Astrocyte of the spinal cord (primary cell): Measurements from ENCODE around the gene SLX9.

ENCODE experiments used
- DNase-seq: peaks from one replicate; pipeline ENCODE4 v3.0.0; 2011; ENCODE audit warnings: low read depth, low spot score
- H3K4me3 ChIP-seq: 2 replicates; pipeline ENCODE4 v1.5.1; 2011; ENCODE audit warnings: low read depth, mild to moderate bottlenecking, low read length, moderate library complexity
- CTCF ChIP-seq: IDR thresholded peaks from 2 replicates; pipeline ENCODE4 v1.5.1; 2012; ENCODE audit warnings: low read depth, mild to moderate bottlenecking, low read length, inconsistent platforms
- in situ Hi-C: cut with HindIII; loops from 2 replicates; pipeline ENCODE4 v1.10.0; 2017; ENCODE audit warnings: low sequenced_read_pairs

Gene SLX9

DNA sequence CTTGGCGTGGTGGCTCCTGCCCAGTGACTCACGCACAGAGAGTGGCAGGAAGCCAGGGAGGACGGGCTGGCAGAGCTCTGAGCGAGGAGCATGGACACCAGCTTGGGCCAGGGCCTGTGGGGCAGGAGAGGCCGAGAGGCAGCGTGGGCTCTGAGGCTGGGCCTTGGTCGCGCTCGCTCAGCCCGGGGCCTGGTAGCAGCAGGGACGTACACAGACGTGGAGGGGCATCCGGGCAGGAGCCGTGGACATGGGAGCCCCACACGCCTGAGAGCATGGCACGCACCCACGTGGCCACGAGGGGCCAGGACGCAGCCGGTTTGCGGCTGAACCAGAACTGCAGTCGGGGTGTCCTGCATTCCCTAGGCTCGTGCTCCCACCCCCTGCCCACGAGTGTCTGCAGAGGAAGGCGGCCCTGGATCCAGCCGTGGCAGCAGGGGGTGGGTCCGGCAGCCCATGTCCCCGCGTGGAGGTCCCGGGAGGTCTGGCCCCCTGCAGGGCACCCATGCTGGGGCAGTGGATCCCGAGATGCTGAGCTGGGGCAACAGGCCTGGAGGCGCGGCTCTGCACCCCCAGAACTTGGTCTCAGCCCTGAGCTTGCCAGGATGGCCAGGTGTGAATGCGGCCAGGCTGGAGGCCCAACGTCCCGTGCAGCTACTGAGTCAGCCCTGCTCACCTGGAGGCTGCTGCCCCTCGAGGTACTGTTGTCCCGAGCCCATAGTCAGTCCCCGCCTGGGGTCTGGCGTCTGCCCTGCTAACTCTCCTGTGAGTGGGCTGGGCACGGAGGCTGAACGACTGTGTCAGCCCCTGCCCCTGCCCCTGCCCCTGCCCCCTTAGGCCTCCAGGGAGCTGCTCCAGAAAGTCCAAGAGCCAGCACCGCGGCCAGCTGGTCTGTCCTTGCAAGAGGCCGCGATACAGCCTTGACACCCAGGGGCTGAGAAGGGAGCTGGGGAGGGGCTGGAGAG is 61.6 kb downstream of the SLX9 start:
- H3K4me3 ChIP-seq = no peak overlapping the region
- TF ChIP-seq CTCF = no peak
- in situ Hi-C loops = no loop called here
- DNase-seq = peak; percentile 68

DNA sequence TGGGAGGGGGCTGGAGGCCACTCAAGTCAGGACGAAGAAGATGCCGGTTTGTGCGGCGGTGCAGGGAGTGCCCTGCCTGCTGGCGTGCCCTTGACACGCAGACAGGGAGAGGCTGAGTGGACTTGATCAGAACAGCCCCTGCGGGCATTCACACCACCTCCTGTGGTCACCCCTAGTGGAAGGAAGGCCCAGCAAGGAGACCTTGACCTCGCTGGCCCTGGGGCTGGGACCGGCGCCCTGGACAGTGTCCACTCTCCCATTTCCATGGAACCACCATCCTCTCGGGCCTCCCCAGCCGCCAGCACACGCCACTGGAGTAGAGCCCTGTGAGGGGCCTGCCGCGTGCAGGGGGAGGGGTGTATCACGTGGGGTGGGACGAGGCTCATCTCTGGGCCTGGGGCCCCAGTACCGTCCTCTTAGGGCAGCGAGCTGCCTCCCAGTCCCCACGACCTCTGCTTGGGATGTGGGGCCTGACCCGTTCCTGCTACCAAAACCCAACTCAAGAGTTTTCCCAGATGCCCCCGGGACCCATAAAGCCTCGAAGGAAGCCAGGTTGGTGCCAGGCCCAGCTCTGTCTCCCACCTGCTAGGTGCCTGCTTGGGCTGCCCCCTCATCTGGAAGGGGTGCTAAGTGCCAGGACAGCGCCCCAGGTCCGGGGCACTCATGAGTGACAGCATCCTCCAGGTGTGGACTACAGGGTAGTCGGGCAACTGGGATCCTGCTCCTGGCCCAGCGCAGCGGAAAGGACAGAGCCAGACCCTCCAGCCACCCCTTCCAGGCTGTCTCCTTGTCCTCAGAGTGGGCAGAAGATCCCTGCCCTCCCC is 62.8 kb downstream of the SLX9 start:
- in situ Hi-C loops = no loop called here
- H3K4me3 ChIP-seq = no peak overlapping the region
- TF ChIP-seq CTCF = no peak
- DNase-seq = no peak

DNA sequence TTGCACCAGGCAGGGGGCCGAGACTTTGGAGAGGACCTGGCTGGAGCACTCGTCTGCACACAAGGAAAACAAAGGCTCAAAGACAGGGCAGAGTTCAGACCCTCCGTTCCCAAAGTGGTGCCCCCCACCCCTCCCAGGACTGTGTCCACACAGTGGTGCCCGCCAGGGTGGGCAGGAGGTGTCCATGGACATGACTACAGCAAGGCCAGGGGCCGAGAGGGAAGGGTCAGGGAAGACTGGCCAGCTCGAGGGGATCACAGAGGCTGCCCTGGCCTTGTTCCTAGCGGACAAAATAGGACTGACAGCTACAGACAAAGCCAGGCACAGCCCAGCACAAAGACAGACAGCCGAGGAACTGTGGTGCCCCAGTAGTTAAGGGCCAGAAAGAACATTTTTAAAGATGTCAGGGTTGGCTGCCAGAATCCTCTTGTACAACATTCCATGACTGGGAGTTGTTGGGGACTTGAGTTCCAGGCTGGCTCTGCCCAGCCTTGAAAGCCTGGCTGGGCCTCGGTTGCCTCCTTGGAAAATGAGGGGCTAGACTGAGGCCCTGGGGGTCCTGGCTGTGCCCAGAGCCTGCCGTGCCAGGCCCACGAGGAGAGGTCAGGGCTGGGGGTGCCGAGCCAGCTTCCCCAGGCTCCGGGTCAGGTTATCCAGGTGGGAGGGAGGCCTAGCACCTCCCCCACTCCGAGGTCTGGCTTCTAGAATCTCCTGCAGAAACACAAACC is 63.7 kb downstream of the SLX9 start:
- in situ Hi-C loops = no loop called here
- no peak for TF ChIP-seq CTCF
- DNase-seq = no peak
- no peak overlapping the region for H3K4me3 ChIP-seq

DNA sequence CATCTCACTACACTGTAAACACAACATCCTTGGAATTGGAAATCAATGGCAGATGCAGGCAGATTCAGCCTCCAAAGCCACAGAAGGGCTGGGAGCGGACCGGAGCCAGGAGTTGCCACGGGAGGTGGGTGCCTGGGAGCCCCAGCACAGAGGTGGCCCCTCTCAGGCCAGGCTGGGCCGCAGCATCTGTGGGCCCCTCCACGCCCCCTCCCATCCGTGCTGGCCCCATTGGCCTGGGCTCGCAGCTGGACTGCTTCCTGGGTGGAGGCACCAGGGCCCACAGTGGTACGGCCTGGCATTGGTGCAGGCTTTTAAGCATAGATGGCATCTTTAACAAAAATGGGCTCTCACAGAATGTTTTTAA is 64.2 kb downstream of the SLX9 start:
- no peak for DNase-seq
- in situ Hi-C loops = no loop called here
- H3K4me3 ChIP-seq = no peak overlapping the region
- TF ChIP-seq CTCF = no peak

DNA sequence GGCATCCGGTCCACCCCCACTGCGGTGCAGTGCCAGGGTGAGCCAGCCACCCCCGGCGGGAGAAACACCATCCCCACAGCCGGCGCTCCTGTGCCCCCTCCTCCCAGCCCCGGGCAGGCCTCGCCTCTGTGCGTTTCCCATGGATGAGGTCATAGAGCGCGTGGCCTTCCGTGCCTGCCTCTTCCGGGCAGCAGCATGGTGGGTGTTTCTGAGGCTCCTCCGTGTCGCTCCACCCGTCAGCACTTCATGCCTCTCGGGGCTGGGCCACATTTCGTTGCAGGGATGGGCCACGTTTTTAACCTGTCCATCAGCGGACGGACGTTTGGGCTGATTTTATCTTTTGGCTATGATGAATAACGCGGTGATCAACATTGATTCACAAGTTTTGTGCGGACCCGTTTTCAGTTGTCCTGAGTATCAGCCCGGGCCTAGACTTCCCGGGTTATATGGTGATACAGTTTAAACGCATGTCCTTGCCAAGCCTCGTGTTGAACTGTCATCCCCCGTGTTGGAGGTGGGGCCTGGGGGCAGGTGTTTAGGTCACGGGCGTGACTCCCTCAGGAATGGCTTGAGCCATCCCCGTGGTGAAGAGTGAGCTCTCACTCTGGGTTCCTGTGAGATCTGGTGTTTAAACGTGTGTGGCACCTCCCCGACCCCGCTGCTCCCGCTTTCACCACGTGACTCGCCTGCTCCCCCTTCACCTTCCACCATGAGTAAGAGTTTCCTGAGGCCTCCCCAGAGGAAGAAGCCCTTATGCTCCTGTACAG is 64.8 kb downstream of the SLX9 start:
- in situ Hi-C loops = no loop called here

More for the DNA sequence above, 64.8 kb downstream of the SLX9 start:
- H3K4me3 ChIP-seq = no peak overlapping the region
- TF ChIP-seq CTCF = no peak
- no peak for DNase-seq
